Neural cell (in vitro differentiated cells): ENCODE measurements around the gene OFD1. TPM values are rescaled to one million over a fixed set of nuclear protein-coding genes. Genes with fewer than 3 reads are reported as not detected.

Source experiments
- H2AFZ ChIP-seq: fragments of 200-600, 300-800 bp; sonication (generic), shearing (Covaris generic); 2 replicates; pipeline ENCODE4 v1.6.0; 2014; ENCODE audit warnings: low read depth, mild to moderate bottlenecking, antibody characterized with exemption, low read length, moderate library complexity
- H3F3A ChIP-seq: fragments of 200-600 bp; shearing (Covaris generic); 2 replicates; pipeline ENCODE4 v1.6.1; 2016; ENCODE audit warnings: mild to moderate bottlenecking, moderate library complexity, mixed read lengths, antibody characterized with exemption, low read length; ENCODE audit not compliant: insufficient read depth, poor library complexity, severe bottlenecking
- H3K27ac ChIP-seq: fragments of 200-600, 300-800 bp; sonication (generic), shearing (Covaris generic); 2 replicates; pipeline ENCODE4 v1.5.1; 2014; ENCODE audit warnings: mild to moderate bottlenecking, low read length, moderate library complexity
- H3K27me3 ChIP-seq: fragments of 300-800, 200-600 bp; sonication (generic), shearing (Covaris generic); 2 replicates; pipeline ENCODE4 v1.6.0; 2014; ENCODE audit warnings: mild to moderate bottlenecking, low read depth, low read length, moderate library complexity; ENCODE audit not compliant: insufficient read depth
- H3K36me3 ChIP-seq: fragments of 300-800, 200-600 bp; sonication (generic), shearing (Covaris generic); 2 replicates; pipeline ENCODE4 v1.5.1; 2014; ENCODE audit warnings: mild to moderate bottlenecking, antibody characterized with exemption, low read length, moderate library complexity; ENCODE audit not compliant: insufficient read depth
- H3K4me2 ChIP-seq: fragments of 300-800, 200-600 bp; sonication (generic), shearing (Covaris generic); 2 replicates; pipeline ENCODE4 v1.6.0; 2014; ENCODE audit warnings: mild to moderate bottlenecking, low read length
- H3K4me3 ChIP-seq: fragments of 300-800, 200-600 bp; sonication (generic), shearing (Covaris generic); 2 replicates; pipeline ENCODE4 v1.5.1; 2014; ENCODE audit warnings: mild to moderate bottlenecking, low read length, moderate library complexity
- H3K79me2 ChIP-seq: fragments of 200-600 bp; shearing (Covaris generic); replicated peaks from 2 replicates; pipeline ENCODE4 v1.6.0; 2014; ENCODE audit warnings: mild to moderate bottlenecking, low read length, moderate library complexity; ENCODE audit not compliant: insufficient read depth
- H3K9ac ChIP-seq: fragments of 300-800, 200-600 bp; sonication (generic), shearing (Covaris generic); 2 replicates; pipeline ENCODE4 v1.6.1; 2016; ENCODE audit warnings: mild to moderate bottlenecking, low read length, mixed read lengths
- H3K9me2 ChIP-seq: fragments of 200-600 bp; shearing (Covaris generic); 2 replicates; pipeline ENCODE4 v1.6.1; 2016; ENCODE audit warnings: mild to moderate bottlenecking, low read length, mixed read lengths; ENCODE audit not compliant: insufficient read depth
- H3K9me3 ChIP-seq: fragments of 200-600, 300-800 bp; sonication (generic), shearing (Covaris generic); 2 replicates; pipeline ENCODE4 v1.6.1; 2016; ENCODE audit warnings: mild to moderate bottlenecking, mixed run types, low read length, moderate library complexity, mixed read lengths
- H4K20me1 ChIP-seq: fragments of 200-600 bp; shearing (Covaris generic); 2 replicates; pipeline ENCODE4 v1.6.1; 2016; ENCODE audit warnings: mild to moderate bottlenecking, mixed run types; ENCODE audit not compliant: insufficient read depth
- EP300 ChIP-seq: fragments of 450-650 bp; conservative IDR thresholded peaks from 2 replicates; pipeline ENCODE4 v1.6.1; 2014; ENCODE audit warnings: antibody characterized with exemption, mild to moderate bottlenecking, moderate library complexity; ENCODE audit not compliant: poor library complexity, severe bottlenecking
- EZH2 ChIP-seq: fragments of 200-600, 300-800 bp; shearing (Covaris generic), sonication (generic); IDR thresholded peaks from 2 replicates; pipeline ENCODE4 v1.6.1; 2014; ENCODE audit warnings: antibody characterized with exemption, low read length, borderline replicate concordance, mild to moderate bottlenecking; ENCODE audit not compliant: insufficient read depth, poor library complexity, severe bottlenecking
- MXI1 ChIP-seq: fragments of 450-650 bp; conservative IDR thresholded peaks from 2 replicates; pipeline ENCODE4 v1.6.1; 2014; ENCODE audit warnings: antibody characterized with exemption, mild to moderate bottlenecking; ENCODE audit not compliant: poor library complexity, severe bottlenecking
- POLR2AphosphoS5 ChIP-seq: IDR thresholded peaks from 2 replicates; pipeline ENCODE4 v1.6.1; 2012
- RAD21 ChIP-seq: fragments of 450-650 bp; conservative IDR thresholded peaks from 2 replicates; pipeline ENCODE4 v1.6.1; 2014; ENCODE audit warnings: antibody characterized with exemption, mild to moderate bottlenecking, moderate library complexity
- SMC3 ChIP-seq: fragments of 450-650 bp; conservative IDR thresholded peaks from 2 replicates; pipeline ENCODE4 v1.6.1; 2014; ENCODE audit warnings: antibody characterized with exemption, mild to moderate bottlenecking, moderate library complexity; ENCODE audit not compliant: poor library complexity
- TAF1 ChIP-seq: IDR thresholded peaks from 2 replicates; pipeline ENCODE4 v1.6.1; 2012; ENCODE audit warnings: low read depth
- polyA minus RNA-seq: library from RNA; depleted of rRNA, polyadenylated mRNA; stranded (reverse); fragments of >200 nt; gene quantifications from 2 replicates; pipeline ENCODE4 v1.2.3, GENCODE V29; 2014
- polyA plus RNA-seq: library from polyadenylated mRNA; depleted of rRNA; stranded (reverse); fragments of >200 nt; gene quantifications from 2 replicates; pipeline ENCODE4 v1.2.3, GENCODE V29; 2014
- TF ChIP-seq, protein P1 (sequence below): IDR thresholded peaks from 2 replicates; pipeline ENCODE4 v1.6.1; 2012; ENCODE audit warnings: borderline replicate concordance
- TF ChIP-seq, protein P2 (sequence below): fragments of 450-650 bp; IDR thresholded peaks from 2 replicates; pipeline ENCODE4 v1.5.1; 2014; ENCODE audit warnings: antibody characterized with exemption, mild to moderate bottlenecking, moderate library complexity; ENCODE audit not compliant: poor library complexity, severe bottlenecking

OFD1 gene, protein sequence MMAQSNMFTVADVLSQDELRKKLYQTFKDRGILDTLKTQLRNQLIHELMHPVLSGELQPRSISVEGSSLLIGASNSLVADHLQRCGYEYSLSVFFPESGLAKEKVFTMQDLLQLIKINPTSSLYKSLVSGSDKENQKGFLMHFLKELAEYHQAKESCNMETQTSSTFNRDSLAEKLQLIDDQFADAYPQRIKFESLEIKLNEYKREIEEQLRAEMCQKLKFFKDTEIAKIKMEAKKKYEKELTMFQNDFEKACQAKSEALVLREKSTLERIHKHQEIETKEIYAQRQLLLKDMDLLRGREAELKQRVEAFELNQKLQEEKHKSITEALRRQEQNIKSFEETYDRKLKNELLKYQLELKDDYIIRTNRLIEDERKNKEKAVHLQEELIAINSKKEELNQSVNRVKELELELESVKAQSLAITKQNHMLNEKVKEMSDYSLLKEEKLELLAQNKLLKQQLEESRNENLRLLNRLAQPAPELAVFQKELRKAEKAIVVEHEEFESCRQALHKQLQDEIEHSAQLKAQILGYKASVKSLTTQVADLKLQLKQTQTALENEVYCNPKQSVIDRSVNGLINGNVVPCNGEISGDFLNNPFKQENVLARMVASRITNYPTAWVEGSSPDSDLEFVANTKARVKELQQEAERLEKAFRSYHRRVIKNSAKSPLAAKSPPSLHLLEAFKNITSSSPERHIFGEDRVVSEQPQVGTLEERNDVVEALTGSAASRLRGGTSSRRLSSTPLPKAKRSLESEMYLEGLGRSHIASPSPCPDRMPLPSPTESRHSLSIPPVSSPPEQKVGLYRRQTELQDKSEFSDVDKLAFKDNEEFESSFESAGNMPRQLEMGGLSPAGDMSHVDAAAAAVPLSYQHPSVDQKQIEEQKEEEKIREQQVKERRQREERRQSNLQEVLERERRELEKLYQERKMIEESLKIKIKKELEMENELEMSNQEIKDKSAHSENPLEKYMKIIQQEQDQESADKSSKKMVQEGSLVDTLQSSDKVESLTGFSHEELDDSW
- polyA plus RNA-seq (30.9 and 35.1 TPM in 2 replicates), polyA minus RNA-seq (24.8 and 32.5 TPM in 2 replicates)

DNA sequence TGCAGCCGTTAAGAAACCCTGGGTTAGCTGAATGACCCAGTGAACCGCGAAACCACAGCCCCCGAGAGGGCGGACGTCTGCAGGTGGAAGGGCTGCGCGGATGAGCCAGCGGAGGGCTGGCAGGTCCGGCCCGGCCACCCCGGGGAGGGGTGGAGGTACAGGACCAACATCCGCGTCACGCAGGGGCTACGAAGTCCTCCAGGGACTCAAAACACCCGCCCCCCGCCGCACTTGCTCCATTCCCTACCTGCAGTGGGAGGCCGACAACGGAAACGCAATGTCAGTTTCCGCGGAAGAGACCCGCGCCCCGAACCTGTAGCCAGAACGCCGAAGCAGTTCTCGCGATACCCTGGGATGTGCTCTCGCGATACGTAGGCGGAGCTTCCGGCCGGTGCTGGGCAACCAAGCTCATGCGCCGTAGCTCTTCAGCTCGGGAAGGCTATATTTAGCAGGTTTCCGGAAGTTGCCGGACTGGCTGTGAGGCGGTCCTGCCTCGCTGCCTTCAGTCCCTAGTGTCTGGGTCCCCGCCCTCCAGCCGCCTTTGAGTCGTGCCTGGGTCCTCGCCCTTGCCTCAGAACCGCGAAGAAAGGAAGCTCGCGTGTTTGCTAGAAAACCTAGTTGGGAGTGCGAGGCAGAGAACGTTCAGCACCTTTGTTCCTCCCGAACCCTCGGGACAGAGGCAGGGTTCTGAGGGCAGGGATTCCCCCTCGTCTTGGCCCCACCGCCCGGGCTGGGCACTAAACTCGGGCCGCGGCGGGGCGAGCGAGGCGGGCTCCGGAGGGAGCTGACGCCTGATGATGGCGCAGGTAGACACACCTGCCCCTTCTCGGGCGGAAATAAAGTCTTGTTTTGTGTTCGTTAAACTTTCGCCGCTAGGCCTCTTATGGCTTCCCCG, at the start of gene OFD1, which contains the start of gene TRAPPC2:
Gene OFD1 (plus strand): TSS at position 471 of the 895 bp plus-strand sequence. CDS start 324 bp downstream, at position 795.
Gene TRAPPC2 (minus strand): TSS at position 343 of the 895 bp plus-strand sequence. CDS start 14,657 bp downstream, outside the sequence.
- TF ChIP-seq SMC3 (peak; percentile 25), POLR2AphosphoS5 (peak; percentile 91), EP300 (no peak), TAF1 (peak; percentile 83), EZH2 (no peak), MXI1 (peak; percentile 70), RAD21 (peak; percentile 21)
- TF ChIP-seq, protein P1, sequence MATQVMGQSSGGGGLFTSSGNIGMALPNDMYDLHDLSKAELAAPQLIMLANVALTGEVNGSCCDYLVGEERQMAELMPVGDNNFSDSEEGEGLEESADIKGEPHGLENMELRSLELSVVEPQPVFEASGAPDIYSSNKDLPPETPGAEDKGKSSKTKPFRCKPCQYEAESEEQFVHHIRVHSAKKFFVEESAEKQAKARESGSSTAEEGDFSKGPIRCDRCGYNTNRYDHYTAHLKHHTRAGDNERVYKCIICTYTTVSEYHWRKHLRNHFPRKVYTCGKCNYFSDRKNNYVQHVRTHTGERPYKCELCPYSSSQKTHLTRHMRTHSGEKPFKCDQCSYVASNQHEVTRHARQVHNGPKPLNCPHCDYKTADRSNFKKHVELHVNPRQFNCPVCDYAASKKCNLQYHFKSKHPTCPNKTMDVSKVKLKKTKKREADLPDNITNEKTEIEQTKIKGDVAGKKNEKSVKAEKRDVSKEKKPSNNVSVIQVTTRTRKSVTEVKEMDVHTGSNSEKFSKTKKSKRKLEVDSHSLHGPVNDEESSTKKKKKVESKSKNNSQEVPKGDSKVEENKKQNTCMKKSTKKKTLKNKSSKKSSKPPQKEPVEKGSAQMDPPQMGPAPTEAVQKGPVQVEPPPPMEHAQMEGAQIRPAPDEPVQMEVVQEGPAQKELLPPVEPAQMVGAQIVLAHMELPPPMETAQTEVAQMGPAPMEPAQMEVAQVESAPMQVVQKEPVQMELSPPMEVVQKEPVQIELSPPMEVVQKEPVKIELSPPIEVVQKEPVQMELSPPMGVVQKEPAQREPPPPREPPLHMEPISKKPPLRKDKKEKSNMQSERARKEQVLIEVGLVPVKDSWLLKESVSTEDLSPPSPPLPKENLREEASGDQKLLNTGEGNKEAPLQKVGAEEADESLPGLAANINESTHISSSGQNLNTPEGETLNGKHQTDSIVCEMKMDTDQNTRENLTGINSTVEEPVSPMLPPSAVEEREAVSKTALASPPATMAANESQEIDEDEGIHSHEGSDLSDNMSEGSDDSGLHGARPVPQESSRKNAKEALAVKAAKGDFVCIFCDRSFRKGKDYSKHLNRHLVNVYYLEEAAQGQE: peak; percentile 61
- TF ChIP-seq, protein P2, sequence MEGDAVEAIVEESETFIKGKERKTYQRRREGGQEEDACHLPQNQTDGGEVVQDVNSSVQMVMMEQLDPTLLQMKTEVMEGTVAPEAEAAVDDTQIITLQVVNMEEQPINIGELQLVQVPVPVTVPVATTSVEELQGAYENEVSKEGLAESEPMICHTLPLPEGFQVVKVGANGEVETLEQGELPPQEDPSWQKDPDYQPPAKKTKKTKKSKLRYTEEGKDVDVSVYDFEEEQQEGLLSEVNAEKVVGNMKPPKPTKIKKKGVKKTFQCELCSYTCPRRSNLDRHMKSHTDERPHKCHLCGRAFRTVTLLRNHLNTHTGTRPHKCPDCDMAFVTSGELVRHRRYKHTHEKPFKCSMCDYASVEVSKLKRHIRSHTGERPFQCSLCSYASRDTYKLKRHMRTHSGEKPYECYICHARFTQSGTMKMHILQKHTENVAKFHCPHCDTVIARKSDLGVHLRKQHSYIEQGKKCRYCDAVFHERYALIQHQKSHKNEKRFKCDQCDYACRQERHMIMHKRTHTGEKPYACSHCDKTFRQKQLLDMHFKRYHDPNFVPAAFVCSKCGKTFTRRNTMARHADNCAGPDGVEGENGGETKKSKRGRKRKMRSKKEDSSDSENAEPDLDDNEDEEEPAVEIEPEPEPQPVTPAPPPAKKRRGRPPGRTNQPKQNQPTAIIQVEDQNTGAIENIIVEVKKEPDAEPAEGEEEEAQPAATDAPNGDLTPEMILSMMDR: no peak
- H2AFZ ChIP-seq: peak within 1 kb of the TSS; percentile 45

More for the DNA sequence above, at the start of gene OFD1, which contains the start of gene TRAPPC2:
- Histone ChIP-seq H3K9me3 (no peaks in the 10 kb centered on the region), H3K27me3 (no peaks in the 10 kb centered on the region), H4K20me1 (no peaks in the 10 kb centered on the region), H3K4me3 (peak within 1 kb of the TSS; percentile 84), H3F3A (no peaks in the 10 kb centered on the region), H3K9me2 (no peaks in the 10 kb centered on the region), H3K4me2 (peak within 1 kb of the TSS; percentile 48), H3K36me3 (no peaks in the 10 kb centered on the region), H3K27ac (peak within 1 kb of the TSS; percentile 94), H3K79me2 (peaks cover 24% of the 10 kb centered on the region), H3K9ac (peak within 1 kb of the TSS; percentile 90)
